ENCODE results near the gene ORMDL2. TPM values are rescaled to one million over a fixed set of nuclear protein-coding genes. Genes with fewer than 3 reads are reported as not detected.
"Not testable (repeated sequence)": the region's sequence is repeated elsewhere in the genome, so short reads cannot be mapped to it uniquely, and the experiment has no call there.

ORMDL2 gene
- total RNA-seq, 3 donors from 2014 or later: 42.1 to 97.8 (median 74.2) TPM

DNA sequence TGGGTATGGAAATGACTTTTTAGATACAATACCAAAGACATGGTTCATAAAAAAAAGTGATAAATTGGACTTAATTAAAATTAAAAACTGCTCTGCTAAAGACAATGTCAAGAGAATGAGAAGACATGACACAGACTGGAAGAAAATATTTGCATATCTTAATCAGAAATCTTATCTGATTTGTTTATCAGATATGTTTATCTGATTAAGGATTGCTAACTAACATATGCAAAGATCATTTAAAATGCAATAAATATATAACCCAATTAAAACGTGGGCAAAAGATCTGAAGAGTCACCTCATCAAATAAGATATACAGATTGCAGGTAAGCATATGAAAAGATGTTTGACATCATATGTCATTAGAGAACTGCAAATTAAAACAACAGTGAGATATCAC, 34.9 kb downstream of the ORMDL2 start:
- ATAC-seq: no peak
- DNase-seq: no peak
- H3K4me1 ChIP-seq (ENCODE audit: low read depth): no peaks in the 10 kb centered on the region
- H3K4me3 ChIP-seq: no peak overlapping the region
- no peaks in the 10 kb centered on the region for H3K9me3 ChIP-seq
- TF ChIP-seq, protein P1, sequence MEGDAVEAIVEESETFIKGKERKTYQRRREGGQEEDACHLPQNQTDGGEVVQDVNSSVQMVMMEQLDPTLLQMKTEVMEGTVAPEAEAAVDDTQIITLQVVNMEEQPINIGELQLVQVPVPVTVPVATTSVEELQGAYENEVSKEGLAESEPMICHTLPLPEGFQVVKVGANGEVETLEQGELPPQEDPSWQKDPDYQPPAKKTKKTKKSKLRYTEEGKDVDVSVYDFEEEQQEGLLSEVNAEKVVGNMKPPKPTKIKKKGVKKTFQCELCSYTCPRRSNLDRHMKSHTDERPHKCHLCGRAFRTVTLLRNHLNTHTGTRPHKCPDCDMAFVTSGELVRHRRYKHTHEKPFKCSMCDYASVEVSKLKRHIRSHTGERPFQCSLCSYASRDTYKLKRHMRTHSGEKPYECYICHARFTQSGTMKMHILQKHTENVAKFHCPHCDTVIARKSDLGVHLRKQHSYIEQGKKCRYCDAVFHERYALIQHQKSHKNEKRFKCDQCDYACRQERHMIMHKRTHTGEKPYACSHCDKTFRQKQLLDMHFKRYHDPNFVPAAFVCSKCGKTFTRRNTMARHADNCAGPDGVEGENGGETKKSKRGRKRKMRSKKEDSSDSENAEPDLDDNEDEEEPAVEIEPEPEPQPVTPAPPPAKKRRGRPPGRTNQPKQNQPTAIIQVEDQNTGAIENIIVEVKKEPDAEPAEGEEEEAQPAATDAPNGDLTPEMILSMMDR (IDR thresholded peaks at IDR 0.05): no peak
- intact Hi-C loops (cut with DNase I, micrococcal nuclease): no loop called here
- H3K36me3 ChIP-seq (ENCODE audit: low read depth): no peaks in the 10 kb centered on the region

DNA sequence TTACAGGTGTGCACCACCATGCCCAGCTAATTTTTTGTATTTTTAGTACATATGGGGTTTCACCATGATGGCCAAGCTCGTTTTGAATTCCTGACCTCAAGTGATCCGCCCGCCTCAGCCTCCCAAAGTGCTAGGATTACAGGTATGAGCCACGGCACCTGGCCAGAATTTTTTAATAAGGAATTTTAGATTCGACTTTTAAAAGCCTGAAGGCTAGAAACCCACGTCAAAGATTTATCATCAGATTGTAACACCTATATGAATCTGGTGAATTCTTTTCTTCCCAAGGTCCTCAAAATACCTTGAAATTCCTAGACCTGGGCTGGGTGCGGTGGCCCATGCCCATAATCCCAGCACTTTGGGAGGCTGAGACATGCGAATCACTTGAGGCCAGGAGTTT, 43.6 kb downstream of the ORMDL2 start:
- DNase-seq: no peak
- ATAC-seq: no peak
- intact Hi-C loops (cut with DNase I, micrococcal nuclease): no loop called here

DNA sequence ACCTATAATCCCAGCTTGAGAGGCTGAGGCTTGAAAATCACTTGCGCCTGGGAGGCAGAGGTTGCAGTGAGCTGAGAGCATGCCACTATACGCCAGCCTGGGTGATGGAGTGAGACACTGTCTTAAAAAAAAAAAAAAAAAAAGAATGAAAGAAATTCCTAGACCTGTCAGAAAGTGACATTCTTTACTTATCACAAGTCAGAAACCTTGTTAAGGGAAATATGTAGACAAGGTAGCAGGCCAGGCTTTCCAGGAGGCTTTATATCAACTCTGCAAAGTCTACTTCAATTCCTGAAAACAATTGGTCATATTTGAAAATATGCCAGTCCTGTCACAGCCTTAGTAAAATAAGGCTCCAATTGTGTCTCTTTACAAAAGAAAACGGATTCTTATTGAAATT, 44.0 kb downstream of the ORMDL2 start:
- H3K4me1 ChIP-seq (ENCODE audit: low read depth): no peaks in the 10 kb centered on the region
- intact Hi-C loops (cut with DNase I, micrococcal nuclease): no loop called here
- H3K9me3 ChIP-seq: peaks cover 10% of the 10 kb centered on the region
- ATAC-seq (no peak), DNase-seq (no peak)
- H3K4me3 ChIP-seq: no peak overlapping the region
- TF ChIP-seq, protein P1 (IDR thresholded peaks at IDR 0.05): no peak
- H3K36me3 ChIP-seq (ENCODE audit: low read depth): no peaks in the 10 kb centered on the region

More for the DNA sequence above, 43.6 kb downstream of the ORMDL2 start:
- peaks cover 10% of the 10 kb centered on the region for H3K9me3 ChIP-seq
- no peak overlapping the region for H3K4me3 ChIP-seq
- no peaks in the 10 kb centered on the region for H3K36me3 ChIP-seq (ENCODE audit: low read depth)
- TF ChIP-seq, protein P1 (IDR thresholded peaks at IDR 0.05): no peak
- H3K4me1 ChIP-seq (ENCODE audit: low read depth): no peaks in the 10 kb centered on the region

DNA sequence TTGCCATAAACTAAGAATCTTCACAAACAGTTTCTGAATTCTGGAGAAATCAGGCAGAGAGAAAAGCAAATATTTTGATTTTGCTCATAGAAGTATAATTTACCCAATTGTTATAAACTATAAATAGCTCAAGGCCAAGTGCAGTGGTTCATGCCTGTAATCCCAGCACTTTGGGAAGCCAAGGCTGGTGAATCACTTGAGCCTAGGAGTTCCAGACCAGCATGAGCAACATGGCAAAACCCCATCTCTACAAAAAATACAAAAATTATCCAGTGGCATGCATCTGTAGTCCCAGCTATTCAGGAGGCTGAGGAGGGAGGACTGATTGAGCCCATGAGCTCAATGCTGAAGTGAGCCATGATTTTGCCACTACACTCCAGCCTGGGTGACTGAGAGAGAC, 44.4 kb downstream of the ORMDL2 start:
- H3K36me3 ChIP-seq (ENCODE audit: low read depth): no peaks in the 10 kb centered on the region
- ATAC-seq: no peak
- no peak for DNase-seq
- peaks cover 10% of the 10 kb centered on the region for H3K9me3 ChIP-seq
- TF ChIP-seq, protein P1 (IDR thresholded peaks at IDR 0.05): no peak
- H3K4me3 ChIP-seq: no peak overlapping the region
- no peaks in the 10 kb centered on the region for H3K4me1 ChIP-seq (ENCODE audit: low read depth)
- intact Hi-C loops (cut with DNase I, micrococcal nuclease): no loop called here

DNA sequence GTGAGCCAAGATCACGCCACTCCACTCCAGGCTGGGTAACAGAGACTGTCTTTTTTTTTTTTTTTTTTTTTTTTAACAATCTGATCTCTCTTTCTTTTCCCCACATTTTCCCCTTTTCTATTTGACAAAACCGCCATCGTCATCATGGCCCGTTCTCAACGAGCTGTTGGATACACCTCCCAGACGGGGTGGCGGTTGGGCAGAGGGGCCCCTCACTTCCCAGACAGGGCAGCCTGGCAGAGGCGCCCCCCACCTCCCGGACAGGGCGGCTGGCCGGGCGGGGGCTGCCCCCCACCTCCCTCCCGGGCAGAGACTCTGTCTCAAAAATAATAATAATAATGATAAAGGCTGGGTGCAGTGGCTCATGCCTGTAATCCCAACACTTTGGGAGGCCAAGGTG, 45.1 kb downstream of the ORMDL2 start:
- H3K9me3 ChIP-seq; H3K4me1 ChIP-seq (ENCODE audit: low read depth); H3K36me3 ChIP-seq (ENCODE audit: low read depth); H3K4me3 ChIP-seq; ATAC-seq; DNase-seq; intact Hi-C loops (cut with DNase I, micrococcal nuclease): not testable (repeated sequence)

DNA sequence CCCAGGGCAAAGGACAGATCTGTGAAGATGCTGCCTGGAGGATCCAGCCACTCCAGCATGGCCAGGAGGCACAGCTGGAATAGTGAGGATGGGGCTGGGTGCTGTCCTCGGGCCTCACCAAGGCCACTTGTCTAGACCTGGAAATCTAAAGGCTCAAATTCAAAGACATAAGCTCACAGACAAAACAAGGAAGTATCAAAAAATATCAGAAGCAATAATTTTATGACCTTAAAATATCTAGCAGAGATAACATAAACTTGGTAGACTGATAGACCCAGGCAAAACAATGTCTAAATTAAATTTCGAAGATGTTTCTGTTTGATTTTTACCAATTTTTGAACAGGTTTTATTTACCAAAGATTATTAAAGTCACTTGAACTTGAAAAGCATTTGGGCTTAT, 47.5 kb downstream of the ORMDL2 start:
- H3K36me3 ChIP-seq (ENCODE audit: low read depth): no peaks in the 10 kb centered on the region
- intact Hi-C loops (cut with DNase I, micrococcal nuclease): no loop called here
- DNase-seq (no peak), ATAC-seq (no peak)
- H3K4me3 ChIP-seq: no peak overlapping the region
- H3K4me1 ChIP-seq (ENCODE audit: low read depth): no peaks in the 10 kb centered on the region
- peaks cover 10% of the 10 kb centered on the region for H3K9me3 ChIP-seq
- TF ChIP-seq, protein P1 (IDR thresholded peaks at IDR 0.05): no peak

DNA sequence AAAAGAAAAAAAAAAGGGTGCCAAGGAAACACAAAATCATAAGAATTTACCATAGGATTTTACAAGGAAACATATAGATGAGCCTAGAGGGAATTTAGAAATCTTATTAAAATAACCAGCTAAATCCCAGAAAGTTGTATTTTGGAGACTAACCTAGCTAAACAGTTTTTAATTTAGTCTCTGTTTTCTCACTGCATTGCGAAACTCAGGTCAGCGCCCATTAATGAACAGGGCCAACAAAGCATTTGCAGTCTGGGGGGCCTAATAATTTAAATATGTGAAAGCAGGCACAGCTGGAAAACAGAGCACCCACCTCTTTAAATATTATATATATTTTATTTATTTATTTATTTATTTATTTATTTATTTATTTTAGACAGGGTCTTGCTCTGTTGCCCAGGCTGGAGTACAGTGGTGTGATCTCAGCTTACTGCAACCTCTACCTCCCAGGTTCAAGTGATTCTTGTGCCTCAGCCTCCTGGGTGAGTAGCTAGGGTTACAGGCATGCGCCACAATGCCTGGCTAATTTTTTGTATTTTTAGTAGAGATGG, 48.7 kb downstream of the ORMDL2 start:
- H3K36me3 ChIP-seq (ENCODE audit: low read depth); DNase-seq; intact Hi-C loops (cut with DNase I, micrococcal nuclease); H3K9me3 ChIP-seq; H3K4me3 ChIP-seq; H3K4me1 ChIP-seq (ENCODE audit: low read depth); ATAC-seq: not testable (repeated sequence)

Measured in mucosa of descending colon (tissue), 3 donors.